HEK293 (cell line): ENCODE data around the gene VHLL.

Experiments used
- GLI2 ChIP-seq: fragments of 450-650 bp; formaldehyde crosslinking; IDR thresholded peaks from 2 replicates; pipeline ENCODE4; 2017; ENCODE audit warnings: missing biosample characterization, missing genetic modification characterization, low read depth, borderline replicate concordance
- HOXD13 ChIP-seq: sonication (generic); formaldehyde crosslinking; IDR thresholded peaks from 2 replicates; pipeline ENCODE4 v1.8.0; 2022; ENCODE audit warnings: missing genetic modification reagents, borderline replicate concordance
- KLF10 ChIP-seq: fragments of 450-650 bp; IDR thresholded peaks from 2 replicates; pipeline ENCODE4 v1.5.1; 2018; ENCODE audit warnings: missing biosample characterization, mild to moderate bottlenecking, missing genetic modification characterization
- SETDB1 ChIP-seq: IDR thresholded peaks from one replicate; pipeline ENCODE4 v1.6.1; 2017; ENCODE audit warnings: mild to moderate bottlenecking, low read length, moderate library complexity, mixed read lengths; ENCODE audit not compliant: insufficient read length
- SP2 ChIP-seq: fragments of 450-650 bp; formaldehyde crosslinking; IDR thresholded peaks from 2 replicates; pipeline ENCODE4 v1.5.1; 2016; ENCODE audit warnings: missing biosample characterization, missing genetic modification characterization
- ZBTB17 ChIP-seq: fragments of 450-650 bp; formaldehyde crosslinking; IDR thresholded peaks from 2 replicates; pipeline ENCODE4 v1.5.1; 2016; ENCODE audit warnings: missing biosample characterization, missing genetic modification characterization
- ZEB2 ChIP-seq: fragments of 450-650 bp; formaldehyde crosslinking; IDR thresholded peaks from 2 replicates; pipeline ENCODE4 v1.5.1; 2016; ENCODE audit warnings: missing biosample characterization, missing genetic modification characterization
- ZNF114 ChIP-seq: fragments of 450-650 bp; formaldehyde crosslinking; IDR thresholded peaks from 2 replicates; pipeline ENCODE4 v1.5.0; 2017; ENCODE audit warnings: missing biosample characterization, missing genetic modification characterization
- ZNF311 ChIP-seq: fragments of 450-650 bp; formaldehyde crosslinking; IDR thresholded peaks from 2 replicates; pipeline ENCODE4 v1.5.1; 2017; ENCODE audit warnings: missing biosample characterization, missing genetic modification characterization, borderline replicate concordance
- ZNF514 ChIP-seq: fragments of 450-650 bp; formaldehyde crosslinking; IDR thresholded peaks from 2 replicates; pipeline ENCODE4 v1.5.1; 2016; ENCODE audit warnings: missing biosample characterization, missing genetic modification characterization
- ZNF529 ChIP-seq: fragments of 450-650 bp; formaldehyde crosslinking; IDR thresholded peaks from 2 replicates; pipeline ENCODE4 v1.5.1; 2017; ENCODE audit warnings: missing genetic modification characterization, missing biosample characterization; ENCODE audit not compliant: insufficient replicate concordance
- ZNF791 ChIP-seq: fragments of 450-650 bp; formaldehyde crosslinking; IDR thresholded peaks from 2 replicates; pipeline ENCODE4 v1.5.1; 2016; ENCODE audit warnings: missing biosample characterization, missing genetic modification characterization
- ZNF830 ChIP-seq: fragments of 450-650 bp; IDR thresholded peaks from 2 replicates; pipeline ENCODE4 v1.5.0; 2018; ENCODE audit warnings: missing biosample characterization, missing genetic modification characterization, low read depth, mild to moderate bottlenecking, moderate library complexity
- ZSCAN30 ChIP-seq: fragments of 450-650 bp; IDR thresholded peaks from 2 replicates; pipeline ENCODE4 v1.5.1; 2018; ENCODE audit warnings: missing biosample characterization, mild to moderate bottlenecking, missing genetic modification characterization, moderate library complexity
- TF ChIP-seq, protein P1 (sequence below): fragments of 450-650 bp; formaldehyde crosslinking; IDR thresholded peaks from 2 replicates; pipeline ENCODE4 v1.5.1; 2016; ENCODE audit warnings: missing biosample characterization, missing genetic modification characterization
- TF ChIP-seq, protein P2 (sequence below): fragments of 450-650 bp; formaldehyde crosslinking; optimal IDR thresholded peaks from 2 replicates; pipeline ENCODE3; 2016; ENCODE audit warnings: missing biosample characterization, mild to moderate bottlenecking, missing genetic modification characterization
- TF ChIP-seq, protein P3 (sequence below): fragments of 450-650 bp; formaldehyde crosslinking; IDR thresholded peaks from 2 replicates; pipeline ENCODE4 v1.5.0; 2017; ENCODE audit warnings: missing biosample characterization, missing genetic modification characterization, borderline replicate concordance
- TF ChIP-seq, protein P4 (sequence below): fragments of 450-650 bp; formaldehyde crosslinking; IDR thresholded peaks from 2 replicates; pipeline ENCODE4; 2016; ENCODE audit warnings: missing biosample characterization, missing genetic modification characterization
- TF ChIP-seq, protein P5 (sequence below): fragments of 450-650 bp; formaldehyde crosslinking; IDR thresholded peaks from 2 replicates; pipeline ENCODE4 v1.5.1; 2016; ENCODE audit warnings: missing biosample characterization, missing genetic modification characterization
- TF ChIP-seq, protein P6 (sequence below): fragments of 450-650 bp; formaldehyde crosslinking; IDR thresholded peaks from 2 replicates; pipeline ENCODE4 v1.5.1; 2017; ENCODE audit warnings: missing biosample characterization, missing genetic modification characterization
- TF ChIP-seq, protein P7 (sequence below): fragments of 450-650 bp; formaldehyde crosslinking; IDR thresholded peaks from 2 replicates; pipeline ENCODE4 v1.5.1; 2017; ENCODE audit warnings: missing biosample characterization, mild to moderate bottlenecking, missing genetic modification characterization, moderate library complexity
- TF ChIP-seq, protein P8 (sequence below): fragments of 450-650 bp; formaldehyde crosslinking; IDR thresholded peaks from 2 replicates; pipeline ENCODE4 v1.5.1; 2016; ENCODE audit warnings: missing biosample characterization, missing genetic modification characterization

The VHLL gene

DNA sequence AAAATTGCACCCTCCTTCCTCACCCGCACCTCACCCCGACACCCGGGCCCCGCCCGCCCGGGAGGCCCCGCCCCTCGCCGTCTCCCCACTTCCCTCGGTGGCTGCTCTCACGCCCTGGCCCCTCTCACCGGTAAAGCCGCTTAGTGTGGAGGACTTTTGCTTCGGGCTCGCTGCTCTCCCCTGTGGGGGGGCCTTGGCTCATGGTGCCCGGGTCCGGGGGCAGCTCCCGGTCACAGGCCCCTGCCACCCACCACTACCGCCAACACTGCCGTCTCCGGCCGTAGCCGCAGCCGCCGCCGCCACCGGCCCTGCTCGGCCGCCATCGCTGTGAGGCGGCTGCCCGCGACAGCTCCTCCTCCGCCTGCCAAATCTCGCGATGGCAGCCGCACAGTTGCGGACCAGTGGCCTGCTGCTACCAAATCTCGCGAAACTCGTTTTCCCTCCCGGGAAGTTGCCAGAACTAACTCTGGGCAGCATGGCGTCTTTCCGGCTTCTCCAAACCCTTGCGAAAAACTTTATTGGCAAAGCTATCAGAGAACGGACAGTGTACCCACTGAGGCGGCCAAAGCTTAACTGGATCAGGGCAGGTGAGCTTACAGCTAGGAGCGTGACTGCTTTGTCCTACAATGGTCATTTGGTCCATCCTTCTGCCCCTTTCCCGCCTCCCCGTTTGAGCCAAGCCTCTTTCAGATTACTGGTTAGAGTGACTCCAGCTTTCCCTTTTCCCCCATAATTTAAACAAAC lies 16.5 kb downstream of the VHLL start, which contains the start of gene SMG5 (continued):
- TF ChIP-seq ZNF514 (no peak), ZNF791 (tag by site-specific recombination) (no peak), ZNF311 (no peak), ZEB2 (tag by site-specific recombination) (peak; percentile 89; the same call in 1 of the 2 replicates), ZNF529 (tag by site-specific recombination) (no peak), HOXD13 (CRISPR knock-in tag) (no peak), KLF10 (tag by site-specific recombination) (0 out of 2 replicates have a peak, but pooled peaks have one; percentile 47), SP2 (tag by site-specific recombination) (peak; percentile 77), ZSCAN30 (tag by site-specific recombination) (peak; percentile 91), SETDB1 (no peak), GLI2 (tag by site-specific recombination) (no peak), ZBTB17 (peak; percentile 96), ZNF830 (no peak), ZNF114 (tag by site-specific recombination) (no peak)
- TF ChIP-seq, protein P1, sequence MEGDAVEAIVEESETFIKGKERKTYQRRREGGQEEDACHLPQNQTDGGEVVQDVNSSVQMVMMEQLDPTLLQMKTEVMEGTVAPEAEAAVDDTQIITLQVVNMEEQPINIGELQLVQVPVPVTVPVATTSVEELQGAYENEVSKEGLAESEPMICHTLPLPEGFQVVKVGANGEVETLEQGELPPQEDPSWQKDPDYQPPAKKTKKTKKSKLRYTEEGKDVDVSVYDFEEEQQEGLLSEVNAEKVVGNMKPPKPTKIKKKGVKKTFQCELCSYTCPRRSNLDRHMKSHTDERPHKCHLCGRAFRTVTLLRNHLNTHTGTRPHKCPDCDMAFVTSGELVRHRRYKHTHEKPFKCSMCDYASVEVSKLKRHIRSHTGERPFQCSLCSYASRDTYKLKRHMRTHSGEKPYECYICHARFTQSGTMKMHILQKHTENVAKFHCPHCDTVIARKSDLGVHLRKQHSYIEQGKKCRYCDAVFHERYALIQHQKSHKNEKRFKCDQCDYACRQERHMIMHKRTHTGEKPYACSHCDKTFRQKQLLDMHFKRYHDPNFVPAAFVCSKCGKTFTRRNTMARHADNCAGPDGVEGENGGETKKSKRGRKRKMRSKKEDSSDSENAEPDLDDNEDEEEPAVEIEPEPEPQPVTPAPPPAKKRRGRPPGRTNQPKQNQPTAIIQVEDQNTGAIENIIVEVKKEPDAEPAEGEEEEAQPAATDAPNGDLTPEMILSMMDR: no peak
- TF ChIP-seq, protein P2, sequence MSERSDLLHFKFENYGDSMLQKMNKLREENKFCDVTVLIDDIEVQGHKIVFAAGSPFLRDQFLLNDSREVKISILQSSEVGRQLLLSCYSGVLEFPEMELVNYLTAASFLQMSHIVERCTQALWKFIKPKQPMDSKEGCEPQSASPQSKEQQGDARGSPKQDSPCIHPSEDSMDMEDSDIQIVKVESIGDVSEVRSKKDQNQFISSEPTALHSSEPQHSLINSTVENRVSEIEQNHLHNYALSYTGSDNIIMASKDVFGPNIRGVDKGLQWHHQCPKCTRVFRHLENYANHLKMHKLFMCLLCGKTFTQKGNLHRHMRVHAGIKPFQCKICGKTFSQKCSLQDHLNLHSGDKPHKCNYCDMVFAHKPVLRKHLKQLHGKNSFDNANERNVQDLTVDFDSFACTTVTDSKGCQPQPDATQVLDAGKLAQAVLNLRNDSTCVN (tag by site-specific recombination): peak; percentile 40
- TF ChIP-seq, protein P3, sequence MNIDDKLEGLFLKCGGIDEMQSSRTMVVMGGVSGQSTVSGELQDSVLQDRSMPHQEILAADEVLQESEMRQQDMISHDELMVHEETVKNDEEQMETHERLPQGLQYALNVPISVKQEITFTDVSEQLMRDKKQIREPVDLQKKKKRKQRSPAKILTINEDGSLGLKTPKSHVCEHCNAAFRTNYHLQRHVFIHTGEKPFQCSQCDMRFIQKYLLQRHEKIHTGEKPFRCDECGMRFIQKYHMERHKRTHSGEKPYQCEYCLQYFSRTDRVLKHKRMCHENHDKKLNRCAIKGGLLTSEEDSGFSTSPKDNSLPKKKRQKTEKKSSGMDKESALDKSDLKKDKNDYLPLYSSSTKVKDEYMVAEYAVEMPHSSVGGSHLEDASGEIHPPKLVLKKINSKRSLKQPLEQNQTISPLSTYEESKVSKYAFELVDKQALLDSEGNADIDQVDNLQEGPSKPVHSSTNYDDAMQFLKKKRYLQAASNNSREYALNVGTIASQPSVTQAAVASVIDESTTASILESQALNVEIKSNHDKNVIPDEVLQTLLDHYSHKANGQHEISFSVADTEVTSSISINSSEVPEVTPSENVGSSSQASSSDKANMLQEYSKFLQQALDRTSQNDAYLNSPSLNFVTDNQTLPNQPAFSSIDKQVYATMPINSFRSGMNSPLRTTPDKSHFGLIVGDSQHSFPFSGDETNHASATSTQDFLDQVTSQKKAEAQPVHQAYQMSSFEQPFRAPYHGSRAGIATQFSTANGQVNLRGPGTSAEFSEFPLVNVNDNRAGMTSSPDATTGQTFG (tag by site-specific recombination): no peak; the same call in 1 of the 2 replicates
- TF ChIP-seq, protein P4, sequence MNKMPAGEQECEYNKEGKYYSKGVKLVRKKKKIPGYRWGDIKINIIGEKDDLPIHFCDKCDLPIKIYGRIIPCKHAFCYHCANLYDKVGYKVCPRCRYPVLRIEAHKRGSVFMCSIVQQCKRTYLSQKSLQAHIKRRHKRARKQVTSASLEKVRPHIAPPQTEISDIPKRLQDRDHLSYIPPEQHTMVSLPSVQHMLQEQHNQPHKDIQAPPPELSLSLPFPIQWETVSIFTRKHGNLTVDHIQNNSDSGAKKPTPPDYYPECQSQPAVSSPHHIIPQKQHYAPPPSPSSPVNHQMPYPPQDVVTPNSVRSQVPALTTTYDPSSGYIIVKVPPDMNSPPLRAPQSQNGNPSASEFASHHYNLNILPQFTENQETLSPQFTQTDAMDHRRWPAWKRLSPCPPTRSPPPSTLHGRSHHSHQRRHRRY (tag by site-specific recombination): no peak
- TF ChIP-seq, protein P5, sequence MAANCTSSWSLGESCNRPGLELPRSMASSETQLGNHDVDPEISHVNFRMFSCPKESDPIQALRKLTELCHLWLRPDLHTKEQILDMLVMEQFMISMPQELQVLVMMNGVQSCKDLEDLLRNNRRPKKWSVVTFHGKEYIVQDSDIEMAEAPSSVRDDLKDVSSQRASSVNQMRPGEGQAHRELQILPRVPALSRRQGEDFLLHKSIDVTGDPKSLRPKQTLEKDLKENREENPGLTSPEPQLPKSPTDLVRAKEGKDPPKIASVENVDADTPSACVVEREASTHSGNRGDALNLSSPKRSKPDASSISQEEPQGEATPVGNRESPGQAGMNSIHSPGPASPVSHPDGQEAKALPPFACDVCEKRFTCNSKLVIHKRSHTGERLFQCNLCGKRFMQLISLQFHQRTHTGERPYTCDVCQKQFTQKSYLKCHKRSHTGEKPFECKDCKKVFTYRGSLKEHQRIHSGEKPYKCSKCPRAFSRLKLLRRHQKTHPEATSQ (tag by site-specific recombination): 0 out of 2 replicates have a peak, but pooled peaks have one; percentile 19
- TF ChIP-seq, protein P6, sequence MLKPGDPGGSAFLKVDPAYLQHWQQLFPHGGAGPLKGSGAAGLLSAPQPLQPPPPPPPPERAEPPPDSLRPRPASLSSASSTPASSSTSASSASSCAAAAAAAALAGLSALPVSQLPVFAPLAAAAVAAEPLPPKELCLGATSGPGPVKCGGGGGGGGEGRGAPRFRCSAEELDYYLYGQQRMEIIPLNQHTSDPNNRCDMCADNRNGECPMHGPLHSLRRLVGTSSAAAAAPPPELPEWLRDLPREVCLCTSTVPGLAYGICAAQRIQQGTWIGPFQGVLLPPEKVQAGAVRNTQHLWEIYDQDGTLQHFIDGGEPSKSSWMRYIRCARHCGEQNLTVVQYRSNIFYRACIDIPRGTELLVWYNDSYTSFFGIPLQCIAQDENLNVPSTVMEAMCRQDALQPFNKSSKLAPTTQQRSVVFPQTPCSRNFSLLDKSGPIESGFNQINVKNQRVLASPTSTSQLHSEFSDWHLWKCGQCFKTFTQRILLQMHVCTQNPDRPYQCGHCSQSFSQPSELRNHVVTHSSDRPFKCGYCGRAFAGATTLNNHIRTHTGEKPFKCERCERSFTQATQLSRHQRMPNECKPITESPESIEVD (tag by site-specific recombination): no peak; the same call in none of the 2 replicates
- TF ChIP-seq, protein P7, sequence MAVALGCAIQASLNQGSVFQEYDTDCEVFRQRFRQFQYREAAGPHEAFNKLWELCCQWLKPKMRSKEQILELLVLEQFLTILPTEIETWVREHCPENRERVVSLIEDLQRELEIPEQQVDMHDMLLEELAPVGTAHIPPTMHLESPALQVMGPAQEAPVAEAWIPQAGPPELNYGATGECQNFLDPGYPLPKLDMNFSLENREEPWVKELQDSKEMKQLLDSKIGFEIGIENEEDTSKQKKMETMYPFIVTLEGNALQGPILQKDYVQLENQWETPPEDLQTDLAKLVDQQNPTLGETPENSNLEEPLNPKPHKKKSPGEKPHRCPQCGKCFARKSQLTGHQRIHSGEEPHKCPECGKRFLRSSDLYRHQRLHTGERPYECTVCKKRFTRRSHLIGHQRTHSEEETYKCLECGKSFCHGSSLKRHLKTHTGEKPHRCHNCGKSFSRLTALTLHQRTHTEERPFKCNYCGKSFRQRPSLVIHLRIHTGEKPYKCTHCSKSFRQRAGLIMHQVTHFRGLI (tag by site-specific recombination): no peak; the same call in 1 of the 2 replicates
- TF ChIP-seq, protein P8, sequence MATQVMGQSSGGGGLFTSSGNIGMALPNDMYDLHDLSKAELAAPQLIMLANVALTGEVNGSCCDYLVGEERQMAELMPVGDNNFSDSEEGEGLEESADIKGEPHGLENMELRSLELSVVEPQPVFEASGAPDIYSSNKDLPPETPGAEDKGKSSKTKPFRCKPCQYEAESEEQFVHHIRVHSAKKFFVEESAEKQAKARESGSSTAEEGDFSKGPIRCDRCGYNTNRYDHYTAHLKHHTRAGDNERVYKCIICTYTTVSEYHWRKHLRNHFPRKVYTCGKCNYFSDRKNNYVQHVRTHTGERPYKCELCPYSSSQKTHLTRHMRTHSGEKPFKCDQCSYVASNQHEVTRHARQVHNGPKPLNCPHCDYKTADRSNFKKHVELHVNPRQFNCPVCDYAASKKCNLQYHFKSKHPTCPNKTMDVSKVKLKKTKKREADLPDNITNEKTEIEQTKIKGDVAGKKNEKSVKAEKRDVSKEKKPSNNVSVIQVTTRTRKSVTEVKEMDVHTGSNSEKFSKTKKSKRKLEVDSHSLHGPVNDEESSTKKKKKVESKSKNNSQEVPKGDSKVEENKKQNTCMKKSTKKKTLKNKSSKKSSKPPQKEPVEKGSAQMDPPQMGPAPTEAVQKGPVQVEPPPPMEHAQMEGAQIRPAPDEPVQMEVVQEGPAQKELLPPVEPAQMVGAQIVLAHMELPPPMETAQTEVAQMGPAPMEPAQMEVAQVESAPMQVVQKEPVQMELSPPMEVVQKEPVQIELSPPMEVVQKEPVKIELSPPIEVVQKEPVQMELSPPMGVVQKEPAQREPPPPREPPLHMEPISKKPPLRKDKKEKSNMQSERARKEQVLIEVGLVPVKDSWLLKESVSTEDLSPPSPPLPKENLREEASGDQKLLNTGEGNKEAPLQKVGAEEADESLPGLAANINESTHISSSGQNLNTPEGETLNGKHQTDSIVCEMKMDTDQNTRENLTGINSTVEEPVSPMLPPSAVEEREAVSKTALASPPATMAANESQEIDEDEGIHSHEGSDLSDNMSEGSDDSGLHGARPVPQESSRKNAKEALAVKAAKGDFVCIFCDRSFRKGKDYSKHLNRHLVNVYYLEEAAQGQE (tag by site-specific recombination): peak; percentile 38; the same call in 1 of the 2 replicates
